Suppressor macrophage treated with lipopolysaccharide for 1 hour (primary cell): ENCODE results near the gene CDK11B.
"Not testable (repeated sequence)": the region's sequence is repeated elsewhere in the genome, so short reads cannot be mapped to it uniquely, and the experiment has no call there.

Experiments used
- DNase-seq, 3 donors: peaks; one replicate each; pipeline ENCODE4 v3.0.0-alpha.2; 2020 to 2022

CDK11B gene

GRCh38 chr1:1658583-1659549 is at the start of gene CDK11B:
Gene CDK11B, minus strand, starts transcription at chr1:1659004. Its CDS starts 1,519 bp downstream, at chr1:1657485.
- DNase-seq: peak; percentile 93 to 98 (median 96)

GRCh38 chr1:1707897-1708296 is 49.1 kb upstream of the CDK11B start:
- DNase-seq: not testable (repeated sequence)

- not testable (repeated sequence) for DNase-seq
Observed at GRCh38 chr1:1707241-1707640, 48.4 kb upstream of the CDK11B start.

DNA sequence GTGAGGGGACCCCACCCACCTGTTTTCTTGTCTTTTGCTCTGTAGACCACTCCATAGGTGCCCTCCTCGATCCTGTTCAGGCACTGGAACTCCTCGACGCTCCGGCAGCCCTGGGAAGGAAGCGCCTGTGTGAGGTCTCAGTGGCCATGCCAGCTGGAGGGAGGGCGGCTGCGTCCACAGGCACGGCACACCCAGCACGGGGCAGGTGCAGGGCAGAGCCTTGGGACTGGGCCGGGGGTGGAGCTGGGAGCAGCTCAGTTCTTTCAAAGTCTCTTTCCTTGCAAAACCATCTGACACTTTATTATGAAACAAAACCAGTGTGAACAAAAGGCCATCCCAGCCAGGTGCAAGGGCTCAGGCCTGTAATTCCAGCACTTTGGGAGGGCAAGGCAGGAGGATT is 46.8 kb upstream of the CDK11B start:
- not testable (repeated sequence) for DNase-seq

DNA sequence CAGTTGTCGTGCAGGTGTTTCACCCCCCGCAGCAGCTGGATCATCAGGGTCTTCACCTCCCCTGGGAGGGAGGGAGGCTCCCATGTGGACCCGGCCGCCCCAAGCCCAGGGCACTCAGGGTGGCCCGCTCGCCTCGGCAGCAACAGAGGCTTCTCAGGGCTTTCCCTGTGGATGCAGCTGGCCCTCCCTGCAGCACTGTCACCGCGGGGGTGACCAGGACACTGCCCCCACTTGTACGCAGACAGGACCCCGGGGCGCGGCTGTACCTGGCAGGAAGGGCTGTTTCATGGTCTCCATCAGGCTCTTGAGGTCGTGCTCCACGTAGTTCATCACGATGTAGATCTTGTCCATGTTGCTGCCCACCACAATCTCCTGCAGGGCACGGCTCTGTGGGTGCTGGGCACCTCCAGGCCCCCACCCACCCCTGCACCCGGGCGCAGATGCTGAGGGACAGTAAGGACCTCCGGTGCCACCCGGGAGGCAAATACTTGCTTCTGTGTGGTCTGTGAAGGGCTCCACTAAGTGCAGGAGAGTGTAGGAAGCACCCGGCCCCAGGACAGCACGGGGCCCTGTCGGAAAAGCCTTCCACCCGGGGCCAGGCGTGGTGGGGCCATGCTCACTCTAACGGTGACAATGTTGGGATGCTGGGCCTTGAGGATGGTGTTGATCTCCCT is 45.6 kb upstream of the CDK11B start:
- DNase-seq: not testable (repeated sequence)

GRCh38 chr1:1703796-1704195 is 45.0 kb upstream of the CDK11B start:
- no peak for DNase-seq

- DNase-seq: not testable (repeated sequence)
Observed at GRCh38 chr1:1702506-1702905, 43.7 kb upstream of the CDK11B start.

DNA sequence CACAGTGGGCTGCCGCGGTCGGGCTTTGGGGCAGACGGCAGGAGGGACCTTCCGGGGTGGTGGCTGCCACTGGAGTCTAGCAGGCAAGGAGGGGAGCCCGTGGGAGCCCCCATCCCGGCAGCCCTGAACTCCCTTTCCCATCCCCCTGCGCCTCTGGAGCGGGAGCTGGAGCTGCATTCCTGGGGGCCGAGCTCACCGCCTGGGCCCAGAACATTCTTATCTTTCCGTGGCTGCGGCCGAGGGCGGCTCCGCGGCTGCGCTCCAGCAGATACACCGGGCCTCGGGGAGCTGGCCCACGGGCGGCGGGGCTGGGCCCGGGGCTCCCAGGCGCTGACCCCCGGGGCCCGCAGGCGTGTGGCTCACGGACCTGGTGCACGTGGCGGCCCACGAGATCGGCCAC is 41.8 kb upstream of the CDK11B start:
- not testable (repeated sequence) for DNase-seq

GRCh38 chr1:1700067-1700466 is 41.3 kb upstream of the CDK11B start:
- not testable (repeated sequence) for DNase-seq

DNA sequence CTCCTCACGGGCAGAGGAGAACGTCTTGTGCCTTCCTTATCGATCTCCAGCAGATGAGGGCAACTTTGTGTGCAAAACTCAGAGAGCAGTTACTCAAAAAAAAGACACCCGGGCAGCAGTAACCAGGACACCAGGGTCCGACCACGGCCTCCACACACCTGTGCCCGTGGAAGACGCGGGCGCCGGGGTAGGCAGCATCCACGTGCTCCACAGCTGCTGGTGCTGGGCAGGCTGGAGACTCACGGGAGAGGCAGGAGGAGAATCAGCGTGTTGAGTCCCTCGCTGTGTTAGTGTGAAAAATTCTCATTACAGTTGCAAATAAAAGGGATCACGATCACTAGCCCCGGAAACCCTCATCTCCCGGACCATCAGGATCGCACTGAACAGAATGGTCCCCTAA is 40.3 kb upstream of the CDK11B start:
- DNase-seq: not testable (repeated sequence)

- DNase-seq: not testable (repeated sequence)
Observed at GRCh38 chr1:1697358-1698183, 38.8 kb upstream of the CDK11B start.

- DNase-seq: not testable (repeated sequence)
Observed at GRCh38 chr1:1696431-1697357, 37.9 kb upstream of the CDK11B start.

DNA sequence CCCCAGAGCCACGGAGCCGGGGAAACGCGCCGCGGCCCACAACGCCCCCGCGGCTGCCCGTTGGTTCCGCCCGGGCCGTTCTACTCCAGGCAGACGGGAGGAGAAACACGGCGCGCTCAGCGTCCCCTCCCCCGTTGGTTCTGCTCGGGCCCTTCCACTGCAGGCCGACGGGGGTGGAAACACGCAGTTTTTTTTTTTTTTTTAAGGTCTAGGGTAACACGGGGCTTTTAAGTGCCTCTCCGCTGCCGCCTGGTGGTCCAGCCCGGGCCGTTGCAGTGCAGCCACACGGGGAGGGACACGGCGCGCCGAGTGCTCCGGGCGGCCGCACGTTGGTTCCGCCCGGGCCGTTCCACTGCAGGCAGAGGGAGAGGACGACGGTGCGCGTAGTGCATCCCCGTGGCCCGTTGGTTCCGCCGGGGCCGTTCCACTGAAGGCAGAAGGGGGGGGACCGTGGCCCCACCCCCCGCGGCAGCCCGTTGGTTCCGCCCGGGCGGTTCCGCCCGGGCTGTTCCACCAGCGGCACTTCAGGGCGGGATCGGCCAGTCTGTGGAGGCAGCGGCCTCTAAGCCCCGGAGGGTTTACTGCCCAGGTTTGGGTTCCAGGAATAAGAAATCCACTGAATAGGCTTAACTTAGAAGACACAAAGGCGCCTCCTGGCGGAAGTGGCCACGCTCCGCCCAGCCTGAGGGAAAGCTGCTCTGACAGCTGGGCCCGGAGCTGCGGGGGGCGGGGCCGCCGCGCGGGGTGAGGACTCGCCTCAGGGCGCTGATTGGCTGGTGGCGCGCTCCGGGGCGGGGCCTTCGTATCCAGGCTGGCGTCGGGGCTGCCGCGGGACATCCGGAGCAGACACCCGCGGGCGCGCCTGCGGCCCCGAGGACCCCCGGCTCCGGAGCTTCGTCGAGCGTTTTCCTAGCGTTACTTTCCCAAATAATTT is 34.2 kb upstream of the CDK11B start, which contains the start of gene SLC35E2B:
Gene SLC35E2B (minus strand): TSS at position 82 of the 934 bp plus-strand sequence. CDS start 16,096 bp downstream, outside the sequence.
- DNase-seq: peak; percentile 92 to 94 (median 94)

DNA sequence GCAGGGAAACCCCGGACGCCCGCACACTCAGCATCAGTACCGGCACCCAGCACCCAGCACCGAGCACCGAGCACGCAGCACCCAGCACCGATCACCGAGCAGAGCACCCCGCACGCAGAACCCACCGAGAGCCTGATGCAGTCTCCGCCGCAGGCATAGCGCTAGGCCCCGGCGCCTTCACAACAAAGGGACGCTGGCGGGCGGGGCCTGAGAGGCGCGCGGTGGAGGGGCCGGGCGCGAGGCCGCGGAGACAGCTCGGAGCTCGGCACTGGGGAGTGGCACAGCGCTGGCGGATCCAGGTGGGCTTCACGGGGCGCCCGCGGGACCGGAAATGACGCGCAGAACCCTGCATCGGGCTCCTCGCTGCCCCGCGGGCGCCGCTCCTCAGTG is 33.5 kb upstream of the CDK11B start:
- DNase-seq: peak; percentile 57 to 66 (median 62)

GRCh38 chr1:1691443-1691842 is 32.6 kb upstream of the CDK11B start:
- not testable (repeated sequence) for DNase-seq

- not testable (repeated sequence) for DNase-seq
Observed at GRCh38 chr1:1689526-1689925, 30.7 kb upstream of the CDK11B start.

GRCh38 chr1:1687846-1688245 is 29.0 kb upstream of the CDK11B start:
- DNase-seq: no peak

GRCh38 chr1:1684031-1684681 is 25.4 kb upstream of the CDK11B start:
- no peak for DNase-seq

GRCh38 chr1:1683104-1683905 is 24.5 kb upstream of the CDK11B start:
- DNase-seq: no peak
